MM.1S (cell line): ENCODE measurements around the gene ZNF107.
"Not testable (repeated sequence)": the region's sequence is repeated elsewhere in the genome, so short reads cannot be mapped to it uniquely, and the experiment has no call there.

Source experiments
- DNase-seq: peaks from one replicate; pipeline ENCODE4 v3.0.0-alpha.2; 2015
- H2AFZ ChIP-seq: fragments of 300-600 bp; sonication (generic); 2 replicates; pipeline ENCODE4 v1.6.0; 2016; ENCODE audit warnings: antibody characterized with exemption, low read length
- H3F3A ChIP-seq: fragments of 300-600 bp; sonication (generic); 2 replicates; pipeline ENCODE4 v1.6.1; 2016; ENCODE audit warnings: mild to moderate bottlenecking, antibody characterized with exemption, low read length, moderate library complexity, mixed read lengths; ENCODE audit not compliant: insufficient read depth
- H3K27ac ChIP-seq: fragments of 300-600 bp; sonication (generic); 2 replicates; pipeline ENCODE4 v1.5.1; 2016; ENCODE audit warnings: mild to moderate bottlenecking, low read length
- H3K27me3 ChIP-seq: fragments of 300-600 bp; sonication (generic); replicated peaks from 2 replicates; pipeline ENCODE4 v1.6.0; 2016; ENCODE audit warnings: low read length; ENCODE audit not compliant: insufficient read depth
- H3K36me3 ChIP-seq: fragments of 300-600 bp; sonication (generic); replicated peaks from 2 replicates; pipeline ENCODE4 v1.6.1; 2016; ENCODE audit warnings: mild to moderate bottlenecking, low read length, mixed read lengths; ENCODE audit not compliant: insufficient read depth
- H3K4me1 ChIP-seq: fragments of 300-600 bp; sonication (generic); 2 replicates; pipeline ENCODE4 v1.6.1; 2016; ENCODE audit warnings: low read length, mixed read lengths
- H3K4me2 ChIP-seq: fragments of 300-600 bp; sonication (generic); 2 replicates; pipeline ENCODE4 v1.6.0; 2016; ENCODE audit warnings: low read depth, low read length
- H3K4me3 ChIP-seq: fragments of 300-600 bp; sonication (generic); 2 replicates; pipeline ENCODE4 v1.5.1; 2016; ENCODE audit warnings: low read length, mixed read lengths
- H3K79me2 ChIP-seq: fragments of 300-600 bp; sonication (generic); 2 replicates; pipeline ENCODE4 v1.6.1; 2016; ENCODE audit warnings: mixed run types, low read length, mixed read lengths
- H3K9ac ChIP-seq: fragments of 300-600 bp; sonication (generic); 2 replicates; pipeline ENCODE4 v1.6.1; 2016; ENCODE audit warnings: low read length, mixed read lengths
- H3K9me2 ChIP-seq: fragments of 300-600 bp; sonication (generic); replicated peaks from 2 replicates; pipeline ENCODE4 v1.6.1; 2016; ENCODE audit warnings: mild to moderate bottlenecking, low read length, mixed read lengths; ENCODE audit not compliant: insufficient read depth
- H3K9me3 ChIP-seq: fragments of 300-600 bp; sonication (generic); replicated peaks from 2 replicates; pipeline ENCODE4 v1.6.1; 2016; ENCODE audit warnings: mild to moderate bottlenecking, low read length, mixed read lengths; ENCODE audit not compliant: insufficient read depth
- H4K20me1 ChIP-seq: fragments of 300-600 bp; sonication (generic); 2 replicates; pipeline ENCODE4 v1.6.1; 2016; ENCODE audit warnings: mild to moderate bottlenecking, low read length, moderate library complexity, mixed read lengths; ENCODE audit not compliant: insufficient read depth
- EZH2 ChIP-seq: fragments of 300-600 bp; sonication (generic); optimal IDR thresholded peaks from 2 replicates; pipeline ENCODE3; 2017; ENCODE audit warnings: low read depth, mild to moderate bottlenecking, antibody characterized with exemption, low read length, mixed read lengths
- EZH2phosphoT487 ChIP-seq: fragments of 300-600 bp; sonication (generic); IDR thresholded peaks from 2 replicates; pipeline ENCODE4 v1.6.1; 2018; ENCODE audit warnings: antibody characterized with exemption, low read length
- TF ChIP-seq, protein P1 (sequence below): fragments of 300-600 bp; sonication (generic); IDR thresholded peaks from 2 replicates; pipeline ENCODE4 v1.5.1; 2016; ENCODE audit warnings: antibody characterized with exemption, low read length, mixed read lengths

ZNF107 gene

DNA sequence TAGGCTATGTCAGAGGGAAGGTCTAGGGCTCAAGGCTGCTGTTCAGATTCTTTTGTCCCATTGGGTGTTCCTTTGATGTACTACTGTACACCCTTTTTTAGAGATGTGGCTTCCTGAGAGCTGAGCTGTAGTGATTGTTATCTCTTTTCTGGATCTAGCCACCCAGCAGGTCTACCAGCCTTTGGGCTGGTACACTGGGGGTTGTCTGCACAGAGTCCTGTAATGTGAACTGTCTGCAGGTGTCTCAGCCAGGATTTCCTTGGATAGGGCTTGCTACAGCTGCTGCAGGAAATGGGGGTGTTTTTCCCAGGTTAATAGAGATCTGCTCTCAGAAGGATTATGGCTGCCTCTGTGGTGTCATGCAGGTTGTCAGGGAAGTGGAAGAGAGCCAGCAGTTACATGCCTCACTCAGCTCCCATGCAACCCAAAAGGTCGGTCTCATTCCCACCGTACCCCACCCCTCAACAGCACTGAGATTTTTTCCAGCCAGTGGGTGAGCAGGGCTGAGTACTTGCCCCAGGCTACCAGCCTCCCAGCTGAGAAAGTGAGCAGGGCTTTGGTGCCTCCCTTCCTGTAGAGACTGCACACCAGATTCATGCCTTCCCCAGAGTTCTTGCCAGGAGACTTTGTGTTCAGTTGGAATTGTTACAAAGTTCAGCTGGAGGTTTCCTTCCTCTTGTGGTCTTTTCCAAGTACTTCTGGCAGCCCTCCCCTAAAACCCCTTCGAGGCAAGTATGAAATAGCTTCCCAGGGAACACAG, 63.3 kb downstream of the ZNF107 start:
- no peaks in the 10 kb centered on the region for H3F3A ChIP-seq
- no peak overlapping the region for H2AFZ ChIP-seq
- TF ChIP-seq EZH2 (no peak), EZH2phosphoT487 (no peak)
- TF ChIP-seq, protein P1, sequence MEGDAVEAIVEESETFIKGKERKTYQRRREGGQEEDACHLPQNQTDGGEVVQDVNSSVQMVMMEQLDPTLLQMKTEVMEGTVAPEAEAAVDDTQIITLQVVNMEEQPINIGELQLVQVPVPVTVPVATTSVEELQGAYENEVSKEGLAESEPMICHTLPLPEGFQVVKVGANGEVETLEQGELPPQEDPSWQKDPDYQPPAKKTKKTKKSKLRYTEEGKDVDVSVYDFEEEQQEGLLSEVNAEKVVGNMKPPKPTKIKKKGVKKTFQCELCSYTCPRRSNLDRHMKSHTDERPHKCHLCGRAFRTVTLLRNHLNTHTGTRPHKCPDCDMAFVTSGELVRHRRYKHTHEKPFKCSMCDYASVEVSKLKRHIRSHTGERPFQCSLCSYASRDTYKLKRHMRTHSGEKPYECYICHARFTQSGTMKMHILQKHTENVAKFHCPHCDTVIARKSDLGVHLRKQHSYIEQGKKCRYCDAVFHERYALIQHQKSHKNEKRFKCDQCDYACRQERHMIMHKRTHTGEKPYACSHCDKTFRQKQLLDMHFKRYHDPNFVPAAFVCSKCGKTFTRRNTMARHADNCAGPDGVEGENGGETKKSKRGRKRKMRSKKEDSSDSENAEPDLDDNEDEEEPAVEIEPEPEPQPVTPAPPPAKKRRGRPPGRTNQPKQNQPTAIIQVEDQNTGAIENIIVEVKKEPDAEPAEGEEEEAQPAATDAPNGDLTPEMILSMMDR, result no peak
- H3K79me2 ChIP-seq, result no peaks in the 10 kb centered on the region
- H3K4me3 ChIP-seq, result no peak overlapping the region
- no peaks in the 10 kb centered on the region for H3K27me3 ChIP-seq
- no peak for DNase-seq
- no peaks in the 10 kb centered on the region for H4K20me1 ChIP-seq
- no peaks in the 10 kb centered on the region for H3K9me3 ChIP-seq
- no peaks in the 10 kb centered on the region for H3K4me1 ChIP-seq
- H3K27ac ChIP-seq, result no peak overlapping the region
- no peaks in the 10 kb centered on the region for H3K36me3 ChIP-seq
- H3K4me2 ChIP-seq, result no peak overlapping the region
- no peaks in the 10 kb centered on the region for H3K9me2 ChIP-seq
- H3K9ac ChIP-seq, result no peak overlapping the region

GRCh38 chr7:64733550-64734240, 67.8 kb downstream of the ZNF107 start:
- no peak overlapping the region for H2AFZ ChIP-seq
- no peak for DNase-seq
- TF ChIP-seq, protein P1, result no peak
- no peak for TF ChIP-seq EZH2
- TF ChIP-seq EZH2phosphoT487, result no peak
- no peaks in the 10 kb centered on the region for H3K9me3 ChIP-seq
- no peaks in the 10 kb centered on the region for H4K20me1 ChIP-seq
- H3K27ac ChIP-seq, result no peak overlapping the region
- no peaks in the 10 kb centered on the region for H3K9me2 ChIP-seq
- no peaks in the 10 kb centered on the region for H3K36me3 ChIP-seq
- no peak overlapping the region for H3K4me3 ChIP-seq
- no peak overlapping the region for H3K9ac ChIP-seq
- no peaks in the 10 kb centered on the region for H3K79me2 ChIP-seq
- no peaks in the 10 kb centered on the region for H3F3A ChIP-seq
- H3K27me3 ChIP-seq, result no peaks in the 10 kb centered on the region
- H3K4me2 ChIP-seq, result no peak overlapping the region
- H3K4me1 ChIP-seq, result no peaks in the 10 kb centered on the region

GRCh38 chr7:64736575-64736974, 70.6 kb downstream of the ZNF107 start:
- Histone ChIP-seq H3K27ac (no peak overlapping the region), H3K4me2 (no peak overlapping the region), H3K79me2 (no peaks in the 10 kb centered on the region), H3K27me3 (no peaks in the 10 kb centered on the region), H4K20me1 (no peaks in the 10 kb centered on the region), H3F3A (no peaks in the 10 kb centered on the region), H3K9me3 (no peaks in the 10 kb centered on the region), H3K4me3 (no peak overlapping the region), H3K4me1 (no peaks in the 10 kb centered on the region), H3K9me2 (no peaks in the 10 kb centered on the region), H2AFZ (no peak overlapping the region), H3K9ac (no peak overlapping the region), H3K36me3 (no peaks in the 10 kb centered on the region)
- no peak for TF ChIP-seq EZH2phosphoT487
- TF ChIP-seq, protein P1, result no peak
- TF ChIP-seq EZH2, result no peak
- DNase-seq, result no peak

- not testable (repeated sequence) for H3K4me2 ChIP-seq, H3K27me3 ChIP-seq, H3F3A ChIP-seq, H3K9me2 ChIP-seq, H3K9ac ChIP-seq, H3K4me1 ChIP-seq, H3K27ac ChIP-seq, H3K36me3 ChIP-seq, H3K79me2 ChIP-seq, H3K9me3 ChIP-seq, DNase-seq, H2AFZ ChIP-seq, H4K20me1 ChIP-seq, H3K4me3 ChIP-seq
These were observed 72.5 kb downstream of the ZNF107 start for GRCh38 chr7:64738403-64738802.

GRCh38 chr7:64738953-64739352, 73.0 kb downstream of the ZNF107 start:
- H3K9ac ChIP-seq, H3F3A ChIP-seq, H3K4me1 ChIP-seq, H3K9me3 ChIP-seq, DNase-seq, H3K79me2 ChIP-seq, H3K9me2 ChIP-seq, H3K27me3 ChIP-seq, H3K4me3 ChIP-seq, H3K4me2 ChIP-seq, H3K36me3 ChIP-seq, H3K27ac ChIP-seq, H4K20me1 ChIP-seq, H2AFZ ChIP-seq: not testable (repeated sequence)
